ENCODE results near the gene PCNX2. TPM values are rescaled to one million over a fixed set of nuclear protein-coding genes. Genes with fewer than 3 reads are reported as not detected.

The PCNX2 gene
- polyA plus RNA-seq, 4 donors = 11.6 to 17.6 (median 14.2) TPM

- DNase-seq (ENCODE audit: low read depth in 4 of 4, low spot score in 2 of 4) = peak; percentile 87 to 92 (median 90)
Observed at GRCh38 chr1:232950197-232951176, 345.0 kb downstream of the PCNX2 start, which contains the start of gene NTPCR. NTPCR (plus strand) TSS chr1:232950611; CDS start chr1:232950711, 100 bp downstream.

- no peak for DNase-seq (ENCODE audit: low read depth in 4 of 4, low spot score in 2 of 4)
Observed at GRCh38 chr1:232949636-232950196, 345.8 kb downstream of the PCNX2 start.

GRCh38 chr1:232944347-232944746 is 351.2 kb downstream of the PCNX2 start:
- DNase-seq (ENCODE audit: low read depth in 4 of 4, low spot score in 2 of 4) = no peak

- peak in 1 of 4 donors; percentile 69 for DNase-seq (ENCODE audit: low read depth in 4 of 4, low spot score in 2 of 4)
Observed at GRCh38 chr1:232943679-232944252, 351.8 kb downstream of the PCNX2 start.

- DNase-seq (ENCODE audit: low read depth in 4 of 4, low spot score in 2 of 4) = no peak
Observed at GRCh38 chr1:232942413-232943294, 352.9 kb downstream of the PCNX2 start.

- no peak for DNase-seq (ENCODE audit: low read depth in 4 of 4, low spot score in 2 of 4)
Observed at GRCh38 chr1:232940262-232940661, 355.3 kb downstream of the PCNX2 start.

- no peak for DNase-seq (ENCODE audit: low read depth in 4 of 4, low spot score in 2 of 4)
Observed at GRCh38 chr1:232939748-232940147, 355.8 kb downstream of the PCNX2 start.

- no peak for DNase-seq (ENCODE audit: low read depth in 4 of 4, low spot score in 2 of 4)
Observed at GRCh38 chr1:232938926-232939325, 356.6 kb downstream of the PCNX2 start.

GRCh38 chr1:232937741-232938375 is 357.7 kb downstream of the PCNX2 start:
- no peak for DNase-seq (ENCODE audit: low read depth in 4 of 4, low spot score in 2 of 4)

- DNase-seq (ENCODE audit: low read depth in 4 of 4, low spot score in 2 of 4) = no peak
Observed at GRCh38 chr1:232936941-232937340, 358.6 kb downstream of the PCNX2 start.

Other genes starting within 250 kb of the PCNX2 start
- gene MAP3K21, start 32.0 kb upstream of the PCNX2 start, polyA plus RNA-seq (ENCODE audit: insufficient read length in 4 of 4) = 10 to 100 TPM; 24.0 to 30.9 (median 27.9) TPM

All from left renal cortex interstitium (tissue), 4 donors.